Measurements from ENCODE around the gene COX5B.
"Not testable (repeated sequence)": the region's sequence is repeated elsewhere in the genome, so short reads cannot be mapped to it uniquely, and the experiment has no call there.

Gene COX5B

DNA sequence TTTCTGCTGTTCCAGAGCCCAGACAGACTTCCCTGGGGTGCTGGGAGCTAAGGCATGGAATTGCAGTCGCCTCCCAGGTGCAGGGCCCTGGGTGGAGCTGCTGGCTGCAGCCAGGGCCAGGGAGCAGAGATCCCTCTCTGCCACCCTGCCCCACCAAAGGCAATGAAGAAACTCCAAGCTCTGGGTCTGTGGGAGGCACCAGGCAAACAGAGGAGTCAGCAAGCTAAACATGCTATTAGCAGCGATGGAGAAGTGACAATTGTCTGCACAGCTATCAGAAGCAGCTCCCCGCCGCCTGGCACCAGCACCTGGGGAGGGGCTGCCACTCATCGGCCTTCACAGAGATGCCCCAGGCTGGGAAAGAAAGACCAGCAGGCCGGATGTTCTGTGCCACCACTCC lies 28.0 kb upstream of the COX5B start:
- Histone ChIP-seq H3K36me3 (ENCODE audit: insufficient read depth, insufficient read length, low read length) (no peaks in the 10 kb centered on the region), H3K9me3 (ENCODE audit: insufficient read depth, low read length) (no peaks in the 10 kb centered on the region), H3K27me3 (ENCODE audit: insufficient read depth, insufficient read length) (no peaks in the 10 kb centered on the region), H3K4me3 (ENCODE audit: insufficient read length, low read depth) (no peak overlapping the region), H3K9ac (ENCODE audit: insufficient read length, low read depth) (no peak overlapping the region), H3K4me1 (ENCODE audit: insufficient read depth, insufficient read length) (no peaks in the 10 kb centered on the region)
- DNase-seq (ENCODE audit: low read depth, low spot score), result no peak
- TF ChIP-seq YY1 (IDR thresholded peaks at IDR 0.05; ENCODE audit: insufficient read depth, insufficient read length) (no peak), SUZ12 (IDR thresholded peaks at IDR 0.05; ENCODE audit: extremely low read depth, insufficient read depth, insufficient read length) (no peak), ZNF274 (IDR thresholded peaks at IDR 0.05; ENCODE audit: low read depth, low read length) (no peak)

DNA sequence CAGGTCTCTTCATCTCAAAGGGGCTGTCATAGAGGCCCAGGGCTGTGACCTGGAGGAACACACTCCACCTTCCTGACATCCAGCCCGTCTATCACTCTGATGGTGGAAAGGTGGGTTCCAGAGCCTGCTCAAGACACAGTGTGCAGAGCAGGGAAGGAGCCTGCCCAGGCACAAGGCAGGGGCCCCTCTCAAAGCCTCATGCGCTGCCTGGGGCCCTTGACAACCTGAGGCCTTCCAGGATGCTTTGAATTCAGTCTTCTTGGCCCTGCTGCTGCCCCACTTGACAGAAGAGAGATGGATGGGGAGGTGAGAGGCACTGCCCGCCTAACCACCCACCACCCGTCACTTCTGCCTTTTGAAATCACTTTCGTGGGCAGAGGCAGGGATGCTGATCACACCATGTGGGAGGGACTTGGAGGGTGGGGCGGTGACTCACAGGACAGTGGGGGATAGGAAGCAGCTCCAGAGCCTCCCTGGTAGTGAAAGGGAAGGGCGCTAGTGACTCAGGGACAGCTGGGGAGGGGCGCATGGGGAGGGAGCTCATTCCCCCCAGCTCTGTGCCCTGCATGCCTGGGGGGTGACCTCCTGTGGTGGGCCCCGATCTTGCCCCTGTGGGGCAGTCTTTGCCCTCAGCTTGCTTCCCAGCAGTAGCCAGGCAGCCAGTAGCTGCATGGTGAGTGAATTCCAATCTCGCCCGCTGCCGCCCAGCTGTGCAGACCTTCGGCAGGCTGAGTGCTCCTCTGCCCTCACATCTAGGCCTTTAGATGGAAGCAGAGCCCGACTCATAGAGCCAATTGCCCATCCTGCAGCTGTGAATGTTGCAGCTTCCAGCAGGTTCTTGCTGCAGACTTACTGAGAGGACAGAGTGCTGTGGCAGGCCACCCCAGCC lies 26.7 kb upstream of the COX5B start:
- H3K4me1 ChIP-seq (ENCODE audit: insufficient read depth, insufficient read length); H3K4me3 ChIP-seq (ENCODE audit: insufficient read length, low read depth); H3K9me3 ChIP-seq (ENCODE audit: insufficient read depth, low read length); H3K9ac ChIP-seq (ENCODE audit: insufficient read length, low read depth); H3K36me3 ChIP-seq (ENCODE audit: insufficient read depth, insufficient read length, low read length); DNase-seq (ENCODE audit: low read depth, low spot score); H3K27me3 ChIP-seq (ENCODE audit: insufficient read depth, insufficient read length): not testable (repeated sequence)

DNA sequence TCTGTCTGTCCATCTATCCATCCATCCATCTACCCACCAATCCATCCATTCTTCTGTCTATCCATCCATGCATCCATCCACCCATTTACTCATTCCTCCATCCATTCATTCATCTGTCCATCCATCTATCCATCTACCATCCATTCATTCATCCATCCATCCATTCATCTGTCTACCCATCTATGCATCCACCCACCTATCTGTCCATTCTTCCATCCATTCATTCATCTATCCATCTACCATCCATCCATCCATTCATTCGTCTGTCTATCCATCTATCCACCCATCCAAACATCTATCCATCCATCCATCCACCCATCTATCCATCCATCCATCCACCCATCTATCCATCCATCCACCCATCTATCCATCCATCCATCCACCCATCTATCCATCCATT lies 25.4 kb upstream of the COX5B start:
- H3K36me3 ChIP-seq (ENCODE audit: insufficient read depth, insufficient read length, low read length); H3K27me3 ChIP-seq (ENCODE audit: insufficient read depth, insufficient read length); H3K4me3 ChIP-seq (ENCODE audit: insufficient read length, low read depth); H3K9ac ChIP-seq (ENCODE audit: insufficient read length, low read depth); DNase-seq (ENCODE audit: low read depth, low spot score); H3K4me1 ChIP-seq (ENCODE audit: insufficient read depth, insufficient read length); H3K9me3 ChIP-seq (ENCODE audit: insufficient read depth, low read length): not testable (repeated sequence)

- not testable (repeated sequence) for H3K4me3 ChIP-seq (ENCODE audit: insufficient read length, low read depth); H3K4me1 ChIP-seq (ENCODE audit: insufficient read depth, insufficient read length); H3K9me3 ChIP-seq (ENCODE audit: insufficient read depth, low read length); H3K9ac ChIP-seq (ENCODE audit: insufficient read length, low read depth); H3K36me3 ChIP-seq (ENCODE audit: insufficient read depth, insufficient read length, low read length); DNase-seq (ENCODE audit: low read depth, low spot score); H3K27me3 ChIP-seq (ENCODE audit: insufficient read depth, insufficient read length)
Measured at GRCh38 chr2:97622976-97623375, 22.9 kb upstream of the COX5B start.

DNA sequence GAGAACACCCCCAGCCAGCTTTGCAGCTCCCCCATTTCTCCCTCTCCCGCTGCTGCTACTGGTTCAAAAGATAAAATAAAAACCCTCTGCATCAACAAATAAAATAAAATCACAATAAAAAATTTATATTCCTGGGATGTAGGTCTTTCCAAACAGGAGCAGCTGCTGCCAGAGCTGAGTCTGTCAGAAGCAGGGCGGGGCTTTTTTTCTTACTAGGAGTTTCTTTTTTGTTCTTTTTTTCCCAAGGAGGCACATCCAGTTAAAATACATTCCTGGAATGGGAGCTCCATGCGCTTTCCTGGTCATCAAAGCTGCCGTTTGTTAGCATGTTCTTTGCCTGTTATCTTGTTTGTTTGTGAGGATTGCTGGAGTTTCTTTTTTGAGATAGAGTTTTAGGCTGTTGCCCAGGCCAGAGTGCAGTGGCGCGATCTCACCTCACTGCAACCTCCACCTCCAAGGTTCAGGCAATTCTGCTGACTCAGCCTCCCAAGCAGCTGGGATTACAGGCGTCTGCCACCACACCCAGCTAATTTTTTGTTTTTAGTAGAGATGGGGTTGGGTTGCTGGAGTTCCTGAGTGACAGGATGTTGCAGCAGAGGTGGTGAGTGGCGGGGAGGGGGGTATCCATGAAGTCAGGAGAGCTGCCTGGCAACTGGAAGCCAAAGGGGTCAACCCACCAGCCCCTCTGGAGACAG lies 20.4 kb upstream of the COX5B start:
- DNase-seq (ENCODE audit: low read depth, low spot score); H3K9ac ChIP-seq (ENCODE audit: insufficient read length, low read depth); H3K36me3 ChIP-seq (ENCODE audit: insufficient read depth, insufficient read length, low read length); H3K27me3 ChIP-seq (ENCODE audit: insufficient read depth, insufficient read length); H3K4me3 ChIP-seq (ENCODE audit: insufficient read length, low read depth); H3K4me1 ChIP-seq (ENCODE audit: insufficient read depth, insufficient read length); H3K9me3 ChIP-seq (ENCODE audit: insufficient read depth, low read length): not testable (repeated sequence)

GRCh38 chr2:97626049-97626430 lies 19.8 kb upstream of the COX5B start:
- H3K9ac ChIP-seq (ENCODE audit: insufficient read length, low read depth); DNase-seq (ENCODE audit: low read depth, low spot score); H3K27me3 ChIP-seq (ENCODE audit: insufficient read depth, insufficient read length); H3K9me3 ChIP-seq (ENCODE audit: insufficient read depth, low read length); H3K4me3 ChIP-seq (ENCODE audit: insufficient read length, low read depth); H3K36me3 ChIP-seq (ENCODE audit: insufficient read depth, insufficient read length, low read length); H3K4me1 ChIP-seq (ENCODE audit: insufficient read depth, insufficient read length): not testable (repeated sequence)

DNA sequence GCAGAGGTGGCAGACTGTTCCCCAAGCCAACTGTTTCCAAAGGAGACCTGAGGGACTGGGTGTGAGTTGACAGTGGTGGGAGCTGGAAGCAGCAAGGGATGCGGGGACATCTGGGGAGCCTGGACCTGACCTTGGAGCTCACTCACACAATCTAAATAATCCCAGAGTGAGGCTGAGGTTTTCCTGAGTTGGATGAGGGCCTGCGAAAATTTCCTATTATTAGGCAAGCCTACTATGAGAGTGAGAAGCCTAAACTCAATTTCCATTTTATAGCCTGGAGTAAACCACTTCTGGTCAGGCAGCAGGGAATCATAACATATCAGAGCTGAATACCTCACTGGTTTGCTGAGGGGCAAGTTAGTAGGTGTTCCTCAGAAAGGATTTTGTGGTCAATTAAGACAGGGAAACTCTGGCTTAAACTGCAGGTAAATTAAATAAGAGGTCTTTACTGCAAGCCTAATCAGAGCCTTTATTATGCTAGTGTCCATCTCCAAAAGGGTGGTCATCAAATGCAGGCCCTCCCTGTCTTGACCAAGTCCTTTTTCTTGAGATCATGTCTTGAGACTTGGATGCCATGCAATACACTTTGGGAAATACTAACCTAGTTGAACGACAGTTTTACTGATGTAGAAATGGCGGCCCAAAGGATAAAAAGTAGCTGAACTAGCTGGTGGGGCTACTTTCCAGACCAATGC lies 1.7 kb upstream of the COX5B start:
- Histone ChIP-seq H3K9me3 (ENCODE audit: insufficient read depth, low read length) (no peaks in the 10 kb centered on the region), H3K27me3 (ENCODE audit: insufficient read depth, insufficient read length) (no peaks in the 10 kb centered on the region), H3K9ac (ENCODE audit: insufficient read length, low read depth) (no peak overlapping the region), H3K4me1 (ENCODE audit: insufficient read depth, insufficient read length) (no peaks in the 10 kb centered on the region), H3K36me3 (ENCODE audit: insufficient read depth, insufficient read length, low read length) (peaks cover 25% of the 10 kb centered on the region), H3K4me3 (ENCODE audit: insufficient read length, low read depth) (no peak overlapping the region)
- DNase-seq (ENCODE audit: low read depth, low spot score), result no peak
- no peak for TF ChIP-seq YY1 (IDR thresholded peaks at IDR 0.05; ENCODE audit: insufficient read depth, insufficient read length)
- TF ChIP-seq ZNF274 (IDR thresholded peaks at IDR 0.05; ENCODE audit: low read depth, low read length), result no peak
- no peak for TF ChIP-seq SUZ12 (IDR thresholded peaks at IDR 0.05; ENCODE audit: extremely low read depth, insufficient read depth, insufficient read length)

Data from NT2/D1 (cell line).